Adrenal gland (tissue), 12 donors: ENCODE data around the gene BAMBI. TPM values are rescaled to one million over a fixed set of nuclear protein-coding genes. Genes with fewer than 3 reads are reported as not detected.
A peak's percentile ranks its signal among the peaks of the same experiment; 100 is the strongest.

Experiments used
- DNase-seq, 7 donors: peaks; one replicate each; pipeline ENCODE4 v3.0.0-alpha.2; 2019 to 2020
- H3K27ac ChIP-seq, 5 donors: fragments of 200-600 bp; sonication (generic) in 4 of 5; 1 replicate in 3 of 5; 2 replicates in 2 of 5; pipeline versions ENCODE4 v1.5.1 to v1.8.0; 2016 to 2020; ENCODE audit warnings: mild to moderate bottlenecking in 1 of 5
- H3K27me3 ChIP-seq: fragments of 200-600 bp; 2 replicates; pipeline ENCODE4 v1.8.0; 2021
- H3K36me3 ChIP-seq, 2 donors: fragments of 200-600 bp; replicated peaks in 1 of 2; 1 replicate in 1 of 2; 2 replicates in 1 of 2; pipeline versions ENCODE4 v1.5.1 to v1.8.0; 2018 to 2022
- H3K4me1 ChIP-seq, 2 donors: fragments of 200-600 bp; replicated peaks in 1 of 2; 1 replicate in 1 of 2; 2 replicates in 1 of 2; pipeline versions ENCODE4 v1.5.1 to v1.8.0; 2018 to 2021
- H3K4me3 ChIP-seq, 4 donors: fragments of 200-600 bp; sonication (generic) in 3 of 4; one replicate each; pipeline ENCODE4 v1.5.1; 2016 to 2018
- H3K9me3 ChIP-seq, 3 donors: fragments of 200-600 bp; sonication (generic) in 1 of 3; replicated peaks in 1 of 3; 1 replicate in 2 of 3; 2 replicates in 1 of 3; pipeline versions ENCODE4 v1.5.1 to v1.8.0; 2016 to 2021
- POLR2A ChIP-seq, 2 donors: fragments of 450-650 bp; IDR thresholded peaks; one replicate each; pipeline ENCODE4 v1.6.1; 2017; ENCODE audit warnings: antibody characterized with exemption in 2 of 2, mild to moderate bottlenecking in 2 of 2, moderate library complexity in 1 of 2
- WGBS, 4 donors: extraction: QIAGEN DNeasy Blood & Tissue Kit in 2 of 4; methylation state at CpG; one replicate each; pipeline versions ENCODE4 v1.1.5 to v1.1.7; 2013 to 2017; 5-methylcytosine and 5-hydroxymethylcytosine counted together
- intact Hi-C, 2 donors: fragments of 100-400 bp; cut with DNase I; formaldehyde crosslinking; loops; one replicate each; pipeline versions ENCODE4 v1.14.1 to v1.15.0; 2022 to 2023
- polyA plus RNA-seq, 3 donors: library from polyadenylated mRNA; stranded (reverse); fragments of 200-250 nt in 2 of 3; fragments of 350-450 nt in 1 of 3; fragmentation: Illumina TruSeq in 1 of 3; extraction: RNeasy Lipid Tissue Mini Kit (QIAGEN cat#74804) in 1 of 3; gene quantifications; one replicate each; pipeline ENCODE4 v1.2.3, GENCODE V29; 2013 to 2014
- total RNA-seq, 9 donors: library from RNA; depleted of rRNA in 4 of 9; stranded (reverse); fragments of >200 nt in 4 of 9; fragments of 120-200 nt in 1 of 9; fragmentation: NEBNext Ultra II Directional in 1 of 9; extraction: Animal tissue kit (Norgen Biotek cat#: 25700) in 1 of 9; gene quantifications; one replicate each; pipeline versions ENCODE4 v1.1.0 to v1.2.4, GENCODE V29; 2013 to 2023
- TF ChIP-seq, protein P1 (sequence below), 6 experiments: fragments of 450-650 bp in 4 of 6; fragments of 200-600 bp in 2 of 6; sonication (generic) in 1 of 6; IDR thresholded peaks; 1 replicate in 5 of 6; 2 replicates in 1 of 6; pipeline versions ENCODE4 v1.5.1 to v1.8.0; 2016 to 2021; ENCODE audit warnings: antibody characterized with exemption in 6 of 6, mild to moderate bottlenecking in 2 of 6, moderate library complexity in 1 of 6
- donor health status: healthy with polysubstance abuse.
- donor health status: Bipolar disorder and iron deficiency.
- donor health status: DM: yes; HTN: yes; CAD: no.
- donor health status: DM: no; HTN: no; CAD: no.
- donor health status: DM: no; HTN: no; CAD: no.
- donor health status: DM: yes; HTN: yes; CAD: no.

The BAMBI gene
- total and polyA plus RNA-seq, 12 donors: 19.5 to 114 (median 71.9) TPM

DNA sequence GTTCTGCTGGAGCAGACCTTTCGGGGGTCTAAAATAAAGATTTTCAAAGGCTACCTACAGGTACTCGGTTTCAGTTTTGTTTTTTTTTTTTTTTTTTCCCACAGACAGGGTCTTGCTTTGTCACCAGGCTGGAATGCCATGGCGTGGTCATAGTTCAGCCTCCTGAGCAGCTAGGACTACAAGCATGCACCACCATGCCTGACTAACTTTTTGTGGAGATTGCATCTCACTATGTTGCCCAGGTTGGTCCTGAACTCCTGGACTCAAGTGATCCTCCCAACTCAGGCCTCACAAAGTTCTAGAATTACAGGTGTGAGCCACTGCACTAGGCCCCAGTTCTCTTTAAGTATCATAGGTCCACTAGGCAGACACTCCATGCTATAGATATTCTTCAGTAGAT, 34.5 kb downstream of the BAMBI start:
- no peaks in the 10 kb centered on the region for H3K36me3 ChIP-seq
- TF ChIP-seq POLR2A (IDR thresholded peaks at IDR 0.05): no peak
- TF ChIP-seq, protein P1, sequence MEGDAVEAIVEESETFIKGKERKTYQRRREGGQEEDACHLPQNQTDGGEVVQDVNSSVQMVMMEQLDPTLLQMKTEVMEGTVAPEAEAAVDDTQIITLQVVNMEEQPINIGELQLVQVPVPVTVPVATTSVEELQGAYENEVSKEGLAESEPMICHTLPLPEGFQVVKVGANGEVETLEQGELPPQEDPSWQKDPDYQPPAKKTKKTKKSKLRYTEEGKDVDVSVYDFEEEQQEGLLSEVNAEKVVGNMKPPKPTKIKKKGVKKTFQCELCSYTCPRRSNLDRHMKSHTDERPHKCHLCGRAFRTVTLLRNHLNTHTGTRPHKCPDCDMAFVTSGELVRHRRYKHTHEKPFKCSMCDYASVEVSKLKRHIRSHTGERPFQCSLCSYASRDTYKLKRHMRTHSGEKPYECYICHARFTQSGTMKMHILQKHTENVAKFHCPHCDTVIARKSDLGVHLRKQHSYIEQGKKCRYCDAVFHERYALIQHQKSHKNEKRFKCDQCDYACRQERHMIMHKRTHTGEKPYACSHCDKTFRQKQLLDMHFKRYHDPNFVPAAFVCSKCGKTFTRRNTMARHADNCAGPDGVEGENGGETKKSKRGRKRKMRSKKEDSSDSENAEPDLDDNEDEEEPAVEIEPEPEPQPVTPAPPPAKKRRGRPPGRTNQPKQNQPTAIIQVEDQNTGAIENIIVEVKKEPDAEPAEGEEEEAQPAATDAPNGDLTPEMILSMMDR (IDR thresholded peaks at IDR 0.05): no peak
- no peak overlapping the region for H3K4me3 ChIP-seq
- peak overlapping the region in 1 of 5 donors; percentile 79 for H3K27ac ChIP-seq
- H3K4me1 ChIP-seq: peaks cover 16 to 34% of the 10 kb centered on the region in 2 donors
- no peaks in the 10 kb centered on the region for H3K27me3 ChIP-seq
- no peaks in the 10 kb centered on the region for H3K9me3 ChIP-seq
- no peak for DNase-seq
- WGBS, 4 donors: 91 to 98% (median 96%) methylated on average over 3 of the region's 3 CpGs
- intact Hi-C loops: no loop called here

DNA sequence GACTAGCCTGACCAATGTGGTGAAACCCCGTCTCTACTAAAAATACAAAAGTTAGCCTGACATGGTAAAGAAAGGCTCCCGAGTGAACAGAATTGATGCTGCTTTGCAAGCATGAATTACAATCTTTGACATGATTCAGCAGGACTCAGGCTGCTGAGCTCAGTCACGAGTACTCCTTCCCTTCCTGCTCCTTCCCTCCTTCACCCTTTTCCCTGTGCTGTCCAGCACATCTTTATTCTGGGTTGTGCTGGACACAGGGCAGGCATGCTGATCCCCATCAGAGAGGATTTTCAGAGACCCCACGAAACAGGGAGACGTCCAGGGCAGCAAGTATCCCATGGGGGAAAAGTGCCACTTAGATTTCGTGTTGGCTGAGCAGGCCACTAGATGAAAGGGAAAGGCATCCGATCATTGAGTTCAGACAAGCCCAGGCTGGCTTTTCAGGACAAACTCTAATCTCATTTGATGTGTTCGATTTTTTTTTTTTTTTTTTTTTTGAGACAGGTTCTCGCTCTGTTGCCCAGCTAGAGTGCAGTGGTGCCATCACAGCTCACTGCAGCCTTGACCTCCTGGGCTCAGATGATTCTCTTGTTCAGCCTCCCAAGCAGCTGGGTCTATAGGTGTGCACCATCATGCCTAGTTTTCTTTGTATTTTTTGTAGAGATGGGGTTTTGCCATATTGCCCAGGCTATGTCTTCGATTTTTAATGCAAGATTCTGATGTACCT, 36.5 kb downstream of the BAMBI start:
- H3K4me3 ChIP-seq: no peak overlapping the region
- H3K27me3 ChIP-seq: no peaks in the 10 kb centered on the region
- H3K4me1 ChIP-seq: peaks cover 16 to 34% of the 10 kb centered on the region in 2 donors
- H3K9me3 ChIP-seq: no peaks in the 10 kb centered on the region
- DNase-seq: no peak
- no peak for TF ChIP-seq POLR2A (IDR thresholded peaks at IDR 0.05)
- TF ChIP-seq, protein P1 (IDR thresholded peaks at IDR 0.05): no peak
- 71 to 86% (median 77%) methylated on average over 9 to 10 of the region's 10 CpGs for WGBS, 4 donors
- no peaks in the 10 kb centered on the region for H3K36me3 ChIP-seq
- no peak overlapping the region for H3K27ac ChIP-seq
- intact Hi-C loops: no loop called here

DNA sequence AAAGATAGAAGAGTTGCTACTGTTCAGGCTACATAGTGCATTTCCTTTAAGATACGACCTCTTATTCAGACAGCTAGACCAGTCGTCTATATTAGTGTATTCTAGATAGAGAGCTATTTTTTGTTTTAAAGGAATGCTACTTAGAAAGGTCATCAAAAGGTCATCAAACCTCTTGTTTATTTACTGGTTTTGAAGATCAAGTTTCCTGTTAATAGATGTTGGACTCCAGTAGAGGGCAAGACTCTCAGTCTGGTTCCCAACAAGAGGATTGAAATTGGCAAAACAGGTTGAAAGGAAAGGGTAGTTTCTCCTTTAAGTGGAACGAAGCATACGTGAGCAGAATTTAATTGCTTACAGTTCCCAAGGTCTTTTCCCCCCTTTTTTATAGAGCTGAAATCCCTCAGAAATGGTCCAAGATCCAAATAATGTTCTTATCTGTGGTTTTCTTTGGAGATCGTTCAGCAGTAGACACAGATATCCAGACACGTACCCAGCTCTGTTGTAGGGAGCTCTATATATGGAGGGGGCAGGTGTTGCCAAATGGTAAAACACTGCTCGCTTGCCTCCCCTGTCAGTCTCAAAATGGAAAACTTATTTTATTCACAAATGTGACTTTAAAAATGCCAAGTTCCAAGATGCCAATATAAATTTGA, 37.2 kb downstream of the BAMBI start:
- no peak for TF ChIP-seq POLR2A (IDR thresholded peaks at IDR 0.05)
- TF ChIP-seq, protein P1 (IDR thresholded peaks at IDR 0.05): no peak
- no peaks in the 10 kb centered on the region for H3K36me3 ChIP-seq
- DNase-seq: no peak
- H3K27ac ChIP-seq: no peak overlapping the region
- no peaks in the 10 kb centered on the region for H3K9me3 ChIP-seq
- WGBS, 4 donors: 43 to 66% (median 53%) methylated on average over 7 of the region's 7 CpGs
- intact Hi-C loops: no loop called here
- peaks cover 16 to 35% of the 10 kb centered on the region in 2 donors for H3K4me1 ChIP-seq
- H3K27me3 ChIP-seq: no peaks in the 10 kb centered on the region
- no peak overlapping the region for H3K4me3 ChIP-seq

DNA sequence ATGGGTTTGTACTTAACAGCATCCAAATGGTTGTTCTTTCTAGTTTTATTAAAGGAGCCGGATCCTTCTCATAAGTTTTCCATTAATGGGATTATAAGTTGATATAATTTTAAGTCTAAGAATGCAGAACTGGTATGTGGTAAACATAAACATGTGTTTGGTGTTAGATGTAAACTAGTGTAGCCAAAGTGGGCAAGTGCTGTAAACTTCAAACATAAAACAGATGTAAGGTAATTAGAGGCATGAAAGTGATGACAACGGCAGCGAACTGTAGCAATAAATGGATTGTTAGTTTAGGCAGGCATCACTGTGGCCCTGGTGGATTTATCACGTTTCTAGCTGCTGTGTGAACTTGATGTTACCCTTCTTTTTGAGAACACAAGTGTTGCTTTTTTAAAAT, 37.9 kb downstream of the BAMBI start:
- intact Hi-C loops: no loop called here
- DNase-seq: no peak
- Histone ChIP-seq H3K27me3 (no peaks in the 10 kb centered on the region), H3K27ac (no peak overlapping the region), H3K4me1 (peaks cover 17 to 39% of the 10 kb centered on the region in 2 donors), H3K36me3 (no peaks in the 10 kb centered on the region), H3K9me3 (no peaks in the 10 kb centered on the region), H3K4me3 (no peak overlapping the region)
- 60 to 78% (median 73%) methylated on average over 4 of the region's 4 CpGs for WGBS, 4 donors
- TF ChIP-seq, protein P1 (IDR thresholded peaks at IDR 0.05): no peak
- TF ChIP-seq POLR2A (IDR thresholded peaks at IDR 0.05): no peak
